Measurements from ENCODE around the gene RBP2. TPM values are rescaled to one million over a fixed set of nuclear protein-coding genes. Genes with fewer than 3 reads are reported as not detected.

RBP2 gene
- total and polyA plus RNA-seq, 4 experiments from 2014 or later, result not detected

GRCh38 chr3:139465636-139466035, 10.7 kb downstream of the RBP2 start:
- DNase-seq, result no peak
- H3K27me3 ChIP-seq (ENCODE audit: insufficient read depth, low read length), result no peaks in the 10 kb centered on the region
- H3K4me1 ChIP-seq (ENCODE audit: insufficient read depth, low read length), result no peaks in the 10 kb centered on the region
- intact Hi-C loops (cut with micrococcal nuclease), result no loop called here
- H3K9me3 ChIP-seq (ENCODE audit: control insufficient read depth in 1 of 2, low read length in 2 of 2), result no peaks in the 10 kb centered on the region
- no peak overlapping the region for H3K27ac ChIP-seq (ENCODE audit: low read depth, low read length)
- Mint-ChIP-seq H3K4me3 (no peak overlapping the region), H3K4me1 (no peaks in the 10 kb centered on the region), H3K27me3 (peaks cover 0 to 1% of the 10 kb centered on the region in 2 donors), H3K9me3 (no peaks in the 10 kb centered on the region), H3K36me3 (no peaks in the 10 kb centered on the region), H3K27ac (no peak overlapping the region)
- CTCF ChIA-PET (ENCODE audit: partially characterized antibody), result no interaction called here
- no peak overlapping the region for H3K4me3 ChIP-seq (ENCODE audit: low read length in 2 of 2)
- H3K36me3 ChIP-seq (ENCODE audit: insufficient read depth, low read length), result no peaks in the 10 kb centered on the region
- POLR2A ChIA-PET (ENCODE audit: partially characterized antibody), result no interaction called here

DNA sequence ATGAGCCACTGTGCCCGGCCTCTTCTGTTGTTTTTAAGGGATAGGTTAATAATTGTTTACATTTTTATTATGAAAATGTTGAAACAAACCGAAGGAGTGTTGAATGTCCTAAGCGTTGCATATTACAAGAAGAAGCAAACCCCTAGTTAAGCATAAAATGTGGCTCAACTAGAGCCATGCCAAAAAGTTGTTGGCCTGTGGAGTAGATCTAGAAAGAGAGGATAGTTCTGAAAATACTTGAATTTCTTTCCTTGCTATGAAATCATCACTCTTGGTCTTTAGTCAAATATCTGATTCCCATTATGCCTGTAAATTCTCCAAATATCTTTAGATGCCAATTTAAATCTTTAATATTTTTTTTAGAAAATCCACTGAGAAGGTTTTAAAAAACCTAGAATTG, 12.8 kb downstream of the RBP2 start:
- no peak overlapping the region for H3K4me3 ChIP-seq (ENCODE audit: low read length in 2 of 2)
- no peaks in the 10 kb centered on the region for H3K9me3 ChIP-seq (ENCODE audit: control insufficient read depth in 1 of 2, low read length in 2 of 2)
- no peaks in the 10 kb centered on the region for H3K4me1 ChIP-seq (ENCODE audit: insufficient read depth, low read length)
- Mint-ChIP-seq H3K4me3 (no peak overlapping the region), H3K27ac (no peak overlapping the region), H3K4me1 (no peaks in the 10 kb centered on the region), H3K27me3 (peaks cover 0 to 1% of the 10 kb centered on the region in 2 donors), H3K36me3 (no peaks in the 10 kb centered on the region), H3K9me3 (no peaks in the 10 kb centered on the region)
- H3K27ac ChIP-seq (ENCODE audit: low read depth, low read length), result no peak overlapping the region
- H3K36me3 ChIP-seq (ENCODE audit: insufficient read depth, low read length), result no peaks in the 10 kb centered on the region
- no peak for DNase-seq
- ChIA-PET CTCF (ENCODE audit: partially characterized antibody) (no interaction called here), POLR2A (ENCODE audit: partially characterized antibody) (no interaction called here)
- intact Hi-C loops (cut with micrococcal nuclease), result no loop called here
- H3K27me3 ChIP-seq (ENCODE audit: insufficient read depth, low read length), result no peaks in the 10 kb centered on the region

DNA sequence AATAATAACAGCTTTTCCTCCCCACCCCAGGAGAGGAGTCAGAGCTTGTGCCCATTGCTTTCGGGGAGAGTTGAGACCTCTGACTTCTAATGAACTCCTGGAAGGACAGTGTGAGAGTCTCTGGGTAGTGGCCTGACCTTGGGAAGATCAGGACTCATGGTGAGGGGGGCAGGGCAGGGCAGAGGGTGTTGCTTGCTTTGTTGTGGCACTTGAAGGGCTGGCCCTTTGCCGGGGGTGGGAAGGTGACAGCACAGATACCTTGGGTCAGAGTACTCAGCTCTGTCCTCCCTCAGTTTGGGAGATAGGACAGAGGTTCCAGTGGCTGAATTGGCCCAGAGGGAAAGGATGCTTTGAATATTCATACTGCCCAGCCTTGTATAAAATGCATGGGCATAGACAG, 15.8 kb downstream of the RBP2 start:
- H3K27me3 Mint-ChIP-seq, result peaks cover 0 to 1% of the 10 kb centered on the region in 2 donors
- no peak overlapping the region for H3K27ac Mint-ChIP-seq
- Histone ChIP-seq H3K4me1 (ENCODE audit: insufficient read depth, low read length) (no peaks in the 10 kb centered on the region), H3K4me3 (ENCODE audit: low read length in 2 of 2) (no peak overlapping the region), H3K9me3 (ENCODE audit: control insufficient read depth in 1 of 2, low read length in 2 of 2) (no peaks in the 10 kb centered on the region), H3K27me3 (ENCODE audit: insufficient read depth, low read length) (no peaks in the 10 kb centered on the region), H3K27ac (ENCODE audit: low read depth, low read length) (no peak overlapping the region), H3K36me3 (ENCODE audit: insufficient read depth, low read length) (no peaks in the 10 kb centered on the region)
- H3K36me3 Mint-ChIP-seq, result no peaks in the 10 kb centered on the region
- no peak for DNase-seq
- POLR2A ChIA-PET (ENCODE audit: partially characterized antibody), result no interaction called here
- no peak overlapping the region for H3K4me3 Mint-ChIP-seq
- H3K4me1 Mint-ChIP-seq, result no peaks in the 10 kb centered on the region
- intact Hi-C loops (cut with micrococcal nuclease), result no loop called here
- CTCF ChIA-PET (ENCODE audit: partially characterized antibody), result no interaction called here
- no peaks in the 10 kb centered on the region for H3K9me3 Mint-ChIP-seq

GRCh38 chr3:139460076-139460475, 16.2 kb downstream of the RBP2 start:
- no peaks in the 10 kb centered on the region for H3K9me3 ChIP-seq (ENCODE audit: control insufficient read depth in 1 of 2, low read length in 2 of 2)
- no peak overlapping the region for H3K27ac Mint-ChIP-seq
- no peak overlapping the region for H3K4me3 Mint-ChIP-seq
- no peaks in the 10 kb centered on the region for H3K36me3 ChIP-seq (ENCODE audit: insufficient read depth, low read length)
- H3K27me3 ChIP-seq (ENCODE audit: insufficient read depth, low read length), result no peaks in the 10 kb centered on the region
- H3K36me3 Mint-ChIP-seq, result no peaks in the 10 kb centered on the region
- POLR2A ChIA-PET (ENCODE audit: partially characterized antibody), result no interaction called here
- peaks cover 0 to 1% of the 10 kb centered on the region in 2 donors for H3K27me3 Mint-ChIP-seq
- no peaks in the 10 kb centered on the region for H3K4me1 Mint-ChIP-seq
- intact Hi-C loops (cut with micrococcal nuclease), result no loop called here
- H3K4me1 ChIP-seq (ENCODE audit: insufficient read depth, low read length), result no peaks in the 10 kb centered on the region
- CTCF ChIA-PET (ENCODE audit: partially characterized antibody), result no interaction called here
- no peaks in the 10 kb centered on the region for H3K9me3 Mint-ChIP-seq
- no peak overlapping the region for H3K27ac ChIP-seq (ENCODE audit: low read depth, low read length)
- no peak for DNase-seq
- no peak overlapping the region for H3K4me3 ChIP-seq (ENCODE audit: low read length in 2 of 2)

DNA sequence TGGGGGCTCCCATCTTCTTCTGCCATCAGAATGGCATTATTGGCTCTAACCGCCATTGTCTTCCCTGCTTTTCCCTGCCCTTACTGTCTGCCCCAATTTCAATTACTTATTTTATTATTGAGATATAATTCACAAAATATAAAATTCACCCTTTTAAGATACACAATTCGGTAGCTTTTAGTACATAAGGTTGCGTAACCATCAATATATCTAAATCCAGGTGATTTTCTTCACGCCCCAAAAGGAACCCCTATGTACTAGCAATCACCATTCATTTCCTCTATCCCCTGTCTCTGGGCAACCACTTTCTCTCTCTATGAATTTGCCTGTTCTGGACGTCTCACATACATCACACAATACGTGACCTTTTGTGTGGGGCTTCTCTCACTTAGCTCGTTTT, 18.0 kb downstream of the RBP2 start:
- no peaks in the 10 kb centered on the region for H3K36me3 Mint-ChIP-seq
- Histone ChIP-seq H3K4me1 (ENCODE audit: insufficient read depth, low read length) (no peaks in the 10 kb centered on the region), H3K27me3 (ENCODE audit: insufficient read depth, low read length) (no peaks in the 10 kb centered on the region), H3K9me3 (ENCODE audit: control insufficient read depth in 1 of 2, low read length in 2 of 2) (no peaks in the 10 kb centered on the region), H3K4me3 (ENCODE audit: low read length in 2 of 2) (no peak overlapping the region), H3K36me3 (ENCODE audit: insufficient read depth, low read length) (no peaks in the 10 kb centered on the region), H3K27ac (ENCODE audit: low read depth, low read length) (no peak overlapping the region)
- H3K9me3 Mint-ChIP-seq, result no peaks in the 10 kb centered on the region
- no peaks in the 10 kb centered on the region for H3K27me3 Mint-ChIP-seq
- POLR2A ChIA-PET (ENCODE audit: partially characterized antibody), result no interaction called here
- no peak overlapping the region for H3K4me3 Mint-ChIP-seq
- DNase-seq, result no peak
- no peak overlapping the region for H3K27ac Mint-ChIP-seq
- intact Hi-C loops (cut with micrococcal nuclease), result no loop called here
- CTCF ChIA-PET (ENCODE audit: partially characterized antibody), result interaction anchor here (0.7 kb wide), 1 partner anchor 30 kb away, joined by 3 read pairs; no protein-coding TSS in a partner anchor
- H3K4me1 Mint-ChIP-seq, result no peaks in the 10 kb centered on the region

GRCh38 chr3:139457066-139457465, 19.2 kb downstream of the RBP2 start:
- Histone ChIP-seq H3K9me3 (ENCODE audit: control insufficient read depth in 1 of 2, low read length in 2 of 2) (no peaks in the 10 kb centered on the region), H3K4me3 (ENCODE audit: low read length in 2 of 2) (no peak overlapping the region), H3K27me3 (ENCODE audit: insufficient read depth, low read length) (no peaks in the 10 kb centered on the region), H3K36me3 (ENCODE audit: insufficient read depth, low read length) (no peaks in the 10 kb centered on the region), H3K4me1 (ENCODE audit: insufficient read depth, low read length) (no peaks in the 10 kb centered on the region), H3K27ac (ENCODE audit: low read depth, low read length) (no peak overlapping the region)
- Mint-ChIP-seq H3K36me3 (no peaks in the 10 kb centered on the region), H3K4me1 (no peaks in the 10 kb centered on the region), H3K4me3 (no peak overlapping the region), H3K27me3 (no peaks in the 10 kb centered on the region), H3K9me3 (no peaks in the 10 kb centered on the region), H3K27ac (no peak overlapping the region)
- POLR2A ChIA-PET (ENCODE audit: partially characterized antibody), result no interaction called here
- intact Hi-C loops (cut with micrococcal nuclease), result no loop called here
- DNase-seq, result no peak
- CTCF ChIA-PET (ENCODE audit: partially characterized antibody), result no interaction called here

DNA sequence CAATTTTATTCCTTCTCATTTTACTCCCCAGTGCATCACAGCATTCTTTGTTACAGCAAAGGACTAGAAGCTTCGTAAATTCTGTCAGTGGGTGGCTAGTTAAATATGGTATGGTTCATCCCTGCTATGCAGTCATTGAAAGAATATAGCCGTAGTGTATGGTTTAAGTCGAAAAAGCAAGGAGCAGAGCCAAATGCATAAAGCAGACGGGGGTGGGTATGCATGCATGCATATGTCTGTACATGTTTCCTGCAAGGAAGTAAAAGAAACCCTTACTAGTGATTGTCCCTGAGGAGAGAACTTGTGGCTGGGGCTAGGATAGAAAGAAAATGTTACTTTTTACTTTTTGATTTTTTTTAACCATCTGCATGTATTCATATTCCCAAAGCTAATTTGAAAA, 19.9 kb downstream of the RBP2 start:
- Mint-ChIP-seq H3K27ac (no peak overlapping the region), H3K4me3 (no peak overlapping the region), H3K9me3 (no peaks in the 10 kb centered on the region), H3K4me1 (no peaks in the 10 kb centered on the region), H3K36me3 (no peaks in the 10 kb centered on the region), H3K27me3 (no peaks in the 10 kb centered on the region)
- Histone ChIP-seq H3K27ac (ENCODE audit: low read depth, low read length) (no peak overlapping the region), H3K27me3 (ENCODE audit: insufficient read depth, low read length) (no peaks in the 10 kb centered on the region), H3K36me3 (ENCODE audit: insufficient read depth, low read length) (no peaks in the 10 kb centered on the region), H3K9me3 (ENCODE audit: control insufficient read depth in 1 of 2, low read length in 2 of 2) (no peaks in the 10 kb centered on the region), H3K4me1 (ENCODE audit: insufficient read depth, low read length) (no peaks in the 10 kb centered on the region), H3K4me3 (ENCODE audit: low read length in 2 of 2) (no peak overlapping the region)
- CTCF ChIA-PET (ENCODE audit: partially characterized antibody), result no interaction called here
- POLR2A ChIA-PET (ENCODE audit: partially characterized antibody), result no interaction called here
- DNase-seq, result no peak
- intact Hi-C loops (cut with micrococcal nuclease), result no loop called here

DNA sequence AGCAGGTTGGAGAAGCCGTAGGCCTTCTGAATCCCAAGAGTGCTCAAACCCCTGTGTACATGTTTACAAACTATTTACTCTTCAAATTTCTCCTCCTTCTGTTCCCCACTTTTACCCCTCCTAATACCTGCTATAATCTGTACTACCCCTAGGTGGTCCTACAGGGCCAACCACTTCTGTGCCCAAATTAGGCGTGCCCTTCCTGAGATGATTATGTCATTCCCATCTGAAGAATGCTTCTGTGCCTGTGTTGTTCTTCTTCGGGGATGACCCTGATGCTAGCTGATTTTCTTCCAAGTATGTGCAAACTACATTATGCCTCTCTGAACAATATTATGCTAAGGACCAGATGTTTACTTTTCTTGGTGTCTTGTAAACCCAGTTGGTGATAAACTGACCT, 20.5 kb downstream of the RBP2 start:
- intact Hi-C loops (cut with micrococcal nuclease), result no loop called here

More for the DNA sequence above, 20.5 kb downstream of the RBP2 start:
- DNase-seq, result no peak
- H3K4me1 Mint-ChIP-seq, result no peaks in the 10 kb centered on the region
- H3K36me3 ChIP-seq (ENCODE audit: insufficient read depth, low read length), result no peaks in the 10 kb centered on the region
- H3K4me1 ChIP-seq (ENCODE audit: insufficient read depth, low read length), result no peaks in the 10 kb centered on the region
- no peaks in the 10 kb centered on the region for H3K27me3 Mint-ChIP-seq
- H3K9me3 ChIP-seq (ENCODE audit: control insufficient read depth in 1 of 2, low read length in 2 of 2), result no peaks in the 10 kb centered on the region
- no peak overlapping the region for H3K27ac Mint-ChIP-seq
- no peak overlapping the region for H3K4me3 ChIP-seq (ENCODE audit: low read length in 2 of 2)
- ChIA-PET CTCF (ENCODE audit: partially characterized antibody) (no interaction called here), POLR2A (ENCODE audit: partially characterized antibody) (no interaction called here)
- H3K9me3 Mint-ChIP-seq, result no peaks in the 10 kb centered on the region
- no peak overlapping the region for H3K27ac ChIP-seq (ENCODE audit: low read depth, low read length)
- no peak overlapping the region for H3K4me3 Mint-ChIP-seq
- H3K36me3 Mint-ChIP-seq, result no peaks in the 10 kb centered on the region
- no peaks in the 10 kb centered on the region for H3K27me3 ChIP-seq (ENCODE audit: insufficient read depth, low read length)

Data from CD4-positive, alpha-beta memory T cell (primary cell).